ENCODE data around the gene CAMTA1. TPM values are rescaled to one million over a fixed set of nuclear protein-coding genes. Genes with fewer than 3 reads are reported as not detected.

The CAMTA1 gene
- total RNA-seq, 2 donors from 2014 or later = 105 to 113 TPM

- no peak overlapping the region for H3K27ac ChIP-seq
- H3K4me1 ChIP-seq (ENCODE audit: control insufficient read depth in 1 of 2, low read depth in 2 of 2) = no peaks in the 10 kb centered on the region
- no peaks in the 10 kb centered on the region for H3K27me3 ChIP-seq (replicated peaks; ENCODE audit: insufficient read depth)
- H3K36me3 ChIP-seq = no peaks in the 10 kb centered on the region
- DNase-seq (ENCODE audit: low spot score) (no peak), ATAC-seq (ENCODE audit: insufficient number of reproducible peaks, low FRiP score, low read depth) (no peak)
- H3K9me3 ChIP-seq = no peaks in the 10 kb centered on the region
- no peak overlapping the region for H3K4me3 ChIP-seq
- no peak for TF ChIP-seq CTCF (IDR thresholded peaks at IDR 0.05)
Observed at GRCh38 chr1:7632176-7632575, 846.9 kb downstream of the CAMTA1 start.

GRCh38 chr1:7632681-7633080 is 847.4 kb downstream of the CAMTA1 start:
- Histone ChIP-seq H3K27me3 (replicated peaks; ENCODE audit: insufficient read depth) (no peaks in the 10 kb centered on the region), H3K4me1 (ENCODE audit: control insufficient read depth in 1 of 2, low read depth in 2 of 2) (no peaks in the 10 kb centered on the region), H3K27ac (no peak overlapping the region), H3K36me3 (no peaks in the 10 kb centered on the region), H3K4me3 (no peak overlapping the region), H3K9me3 (no peaks in the 10 kb centered on the region)
- no peak for DNase-seq (ENCODE audit: low spot score)
- TF ChIP-seq CTCF (IDR thresholded peaks at IDR 0.05) = no peak
- no peak for ATAC-seq (ENCODE audit: insufficient number of reproducible peaks, low FRiP score, low read depth)

- no peaks in the 10 kb centered on the region for H3K4me1 ChIP-seq (ENCODE audit: control insufficient read depth in 1 of 2, low read depth in 2 of 2)
- ATAC-seq (ENCODE audit: insufficient number of reproducible peaks, low FRiP score, low read depth) (no peak), DNase-seq (ENCODE audit: low spot score) (no peak)
- no peaks in the 10 kb centered on the region for H3K36me3 ChIP-seq
- TF ChIP-seq CTCF (IDR thresholded peaks at IDR 0.05) = no peak
- H3K27ac ChIP-seq = no peak overlapping the region
- H3K9me3 ChIP-seq = no peaks in the 10 kb centered on the region
- no peak overlapping the region for H3K4me3 ChIP-seq
- H3K27me3 ChIP-seq (replicated peaks; ENCODE audit: insufficient read depth) = no peaks in the 10 kb centered on the region
Observed at GRCh38 chr1:7633506-7634245, 848.4 kb downstream of the CAMTA1 start.

- Histone ChIP-seq H3K9me3 (no peaks in the 10 kb centered on the region), H3K36me3 (no peaks in the 10 kb centered on the region), H3K27ac (no peak overlapping the region), H3K4me1 (ENCODE audit: control insufficient read depth in 1 of 2, low read depth in 2 of 2) (no peaks in the 10 kb centered on the region), H3K4me3 (no peak overlapping the region), H3K27me3 (replicated peaks; ENCODE audit: insufficient read depth) (no peaks in the 10 kb centered on the region)
- ATAC-seq (ENCODE audit: insufficient number of reproducible peaks, low FRiP score, low read depth) = no peak
- no peak for DNase-seq (ENCODE audit: low spot score)
- TF ChIP-seq CTCF (IDR thresholded peaks at IDR 0.05) = no peak
Observed at GRCh38 chr1:7634546-7635240, 849.4 kb downstream of the CAMTA1 start.

- ATAC-seq (ENCODE audit: insufficient number of reproducible peaks, low FRiP score, low read depth) = no peak
- no peak for TF ChIP-seq CTCF (IDR thresholded peaks at IDR 0.05)
- DNase-seq (ENCODE audit: low spot score) = no peak
- Histone ChIP-seq H3K27ac (no peak overlapping the region), H3K4me1 (ENCODE audit: control insufficient read depth in 1 of 2, low read depth in 2 of 2) (no peaks in the 10 kb centered on the region), H3K36me3 (no peaks in the 10 kb centered on the region), H3K27me3 (replicated peaks; ENCODE audit: insufficient read depth) (no peaks in the 10 kb centered on the region), H3K9me3 (no peaks in the 10 kb centered on the region), H3K4me3 (no peak overlapping the region)
Observed at GRCh38 chr1:7636795-7637526, 851.7 kb downstream of the CAMTA1 start.
